ENCODE data around the gene ANK3.

Gene ANK3

GRCh38 chr10:60414111-60414510 is 24.4 kb upstream of the ANK3 start:
- no peak for DNase-seq (ENCODE audit: low read depth in 1 of 2, low spot score in 1 of 2)

- DNase-seq (ENCODE audit: low read depth in 1 of 2, low spot score in 1 of 2): no peak
These were observed 23.8 kb upstream of the ANK3 start for GRCh38 chr10:60413306-60414012.

GRCh38 chr10:60410970-60411369 is 21.3 kb upstream of the ANK3 start:
- no peak for DNase-seq (ENCODE audit: low read depth in 1 of 2, low spot score in 1 of 2)

GRCh38 chr10:60409202-60409601 is 19.5 kb upstream of the ANK3 start:
- no peak for DNase-seq (ENCODE audit: low read depth in 1 of 2, low spot score in 1 of 2)

- no peak for DNase-seq (ENCODE audit: low read depth in 1 of 2, low spot score in 1 of 2)
These were observed 16.5 kb upstream of the ANK3 start for GRCh38 chr10:60406182-60406581.

- DNase-seq (ENCODE audit: low read depth in 1 of 2, low spot score in 1 of 2): no peak
These were observed 15.5 kb upstream of the ANK3 start for GRCh38 chr10:60405172-60405571.

DNA sequence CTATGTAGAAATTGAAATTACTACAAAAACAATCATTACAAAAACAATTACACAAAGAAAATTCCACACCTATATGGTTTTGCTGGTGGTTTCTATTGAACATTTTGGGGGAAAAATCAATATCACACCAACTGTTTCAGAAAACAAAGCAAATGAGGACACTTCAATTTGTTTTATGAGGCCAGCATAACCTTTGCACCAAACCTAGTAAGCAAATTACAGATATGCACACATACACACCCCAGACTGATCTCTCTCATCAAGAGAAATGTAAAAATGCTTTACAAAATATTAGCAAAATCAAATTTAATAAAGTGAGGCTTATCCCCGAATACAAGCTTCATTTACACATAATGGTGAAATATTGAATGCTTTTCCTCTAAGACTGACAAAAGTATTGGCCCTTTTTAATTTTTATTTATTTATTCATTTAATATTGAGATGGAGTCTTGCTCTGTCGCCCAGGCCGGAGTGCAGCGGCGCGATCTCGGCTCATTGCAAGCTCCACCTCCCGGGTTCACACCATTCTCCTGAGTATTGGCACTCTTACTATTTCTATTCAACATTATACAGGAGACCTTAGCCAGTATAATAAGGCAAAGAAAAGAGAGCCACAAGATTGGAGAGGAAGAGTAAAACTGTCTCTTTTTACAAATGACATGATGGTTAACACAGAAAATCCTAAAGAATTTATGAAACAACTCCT is 13.6 kb upstream of the ANK3 start:
- DNase-seq (ENCODE audit: low read depth in 1 of 2, low spot score in 1 of 2): no peak

- DNase-seq (ENCODE audit: low read depth in 1 of 2, low spot score in 1 of 2): no peak
These were observed 10.7 kb upstream of the ANK3 start for GRCh38 chr10:60400366-60400765.

DNA sequence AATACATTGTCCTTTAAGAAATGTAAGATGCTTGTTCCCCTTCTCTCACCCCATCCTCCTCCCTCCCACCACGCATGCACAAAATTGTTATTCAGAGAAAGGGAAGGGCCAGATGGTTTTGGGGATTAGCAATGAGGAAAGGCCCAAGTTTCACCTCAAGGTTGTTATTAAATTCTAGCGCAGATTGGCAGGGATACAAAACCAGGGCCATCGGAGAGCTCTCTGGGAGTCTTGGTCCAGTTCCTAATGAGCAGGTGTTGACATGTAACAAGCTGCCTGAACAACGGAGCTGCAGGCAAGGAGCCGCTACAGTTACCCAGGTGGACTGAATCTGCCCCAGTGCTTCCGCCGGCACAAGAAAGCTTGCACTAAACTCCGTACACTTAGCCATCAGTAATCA is 9.7 kb upstream of the ANK3 start:
- no peak for DNase-seq (ENCODE audit: low read depth in 1 of 2, low spot score in 1 of 2)

DNA sequence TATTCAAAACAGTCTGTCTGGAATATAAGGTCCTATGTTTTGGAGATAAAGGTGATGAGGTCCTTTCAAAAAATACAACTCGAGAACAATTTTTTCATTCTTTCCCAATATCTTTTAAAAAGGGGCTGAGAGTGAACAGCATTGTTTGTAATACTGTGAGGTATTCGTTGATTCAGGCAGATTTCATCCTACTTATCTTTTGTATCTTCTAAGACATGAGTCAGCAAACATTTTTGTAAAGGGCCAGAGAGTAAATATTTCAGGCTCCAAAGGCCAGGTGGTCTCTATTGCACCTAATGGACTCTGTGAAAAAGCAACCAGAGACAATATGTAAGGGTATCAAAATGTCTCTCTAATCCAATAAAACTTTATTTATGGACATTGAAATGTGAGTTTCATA is 8.1 kb upstream of the ANK3 start:
- no peak for DNase-seq (ENCODE audit: low read depth in 1 of 2, low spot score in 1 of 2)

DNA sequence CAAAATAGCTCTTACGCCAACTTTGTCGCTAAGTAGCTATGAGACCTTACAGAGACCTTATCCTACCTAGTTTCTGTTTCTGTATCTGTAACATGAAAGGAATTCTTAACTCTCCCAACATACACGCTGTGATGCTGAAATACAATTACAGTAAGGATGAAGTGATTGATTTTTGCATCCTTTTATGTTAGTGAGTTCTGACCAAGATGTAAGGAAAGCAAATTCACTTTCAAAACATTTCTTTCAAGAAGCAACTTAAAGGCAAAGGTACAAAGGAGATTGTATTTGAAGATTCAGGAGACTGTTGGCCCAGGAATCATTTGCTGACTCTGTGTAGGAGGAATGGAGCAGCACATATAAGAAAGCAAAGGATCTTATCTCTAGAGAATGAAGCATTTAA is 7.1 kb upstream of the ANK3 start:
- no peak for DNase-seq (ENCODE audit: low read depth in 1 of 2, low spot score in 1 of 2)

DNA sequence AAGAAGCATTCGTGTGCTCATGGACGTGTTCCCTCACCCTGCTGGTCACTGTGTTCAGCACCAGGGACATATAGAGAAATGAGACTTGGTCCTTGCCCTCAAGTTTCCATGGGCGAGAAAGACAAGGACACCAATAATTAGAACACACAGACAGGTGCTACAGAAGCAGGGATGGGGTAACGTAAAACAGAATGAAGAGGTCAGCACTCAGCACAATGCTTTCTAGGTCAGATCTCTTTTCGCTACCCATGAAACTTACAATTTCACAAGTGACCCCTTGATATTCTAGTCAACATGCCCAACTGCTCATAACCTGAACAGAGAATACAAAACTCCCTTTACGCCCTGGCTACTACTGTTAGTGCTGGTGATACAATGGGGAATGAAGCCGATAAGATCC is 6.0 kb upstream of the ANK3 start:
- no peak for DNase-seq (ENCODE audit: low read depth in 1 of 2, low spot score in 1 of 2)

DNA sequence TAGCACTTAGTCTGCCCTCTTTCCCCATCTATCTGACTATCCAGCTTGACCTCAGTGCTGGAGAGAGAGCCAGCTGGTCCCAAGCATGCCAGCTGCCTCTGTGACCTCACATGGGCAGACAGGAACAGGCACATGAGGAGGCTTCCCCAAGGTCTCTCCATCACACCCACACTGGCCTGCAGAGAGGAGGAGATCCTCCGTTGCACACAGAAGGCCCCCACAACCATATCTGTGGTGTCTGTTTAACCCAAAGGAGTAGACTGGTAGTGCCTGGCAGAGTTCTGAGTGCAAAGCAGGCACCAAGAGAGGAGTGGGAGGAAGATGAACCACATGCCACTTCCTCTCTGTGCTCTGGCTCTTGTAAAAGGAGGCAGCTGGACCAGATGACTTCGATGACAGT is 4.8 kb upstream of the ANK3 start:
- DNase-seq (ENCODE audit: low read depth in 1 of 2, low spot score in 1 of 2): no peak

- DNase-seq (ENCODE audit: low read depth in 1 of 2, low spot score in 1 of 2): no peak
These were observed 550 bp upstream of the ANK3 start for GRCh38 chr10:60390224-60390626.

- no peak for DNase-seq (ENCODE audit: low read depth in 1 of 2, low spot score in 1 of 2)
These were observed 870 bp downstream of the ANK3 start for GRCh38 chr10:60388709-60389301.

GRCh38 chr10:60388116-60388625 is 1.5 kb downstream of the ANK3 start:
- DNase-seq (ENCODE audit: low read depth in 1 of 2, low spot score in 1 of 2): no peak

DNA sequence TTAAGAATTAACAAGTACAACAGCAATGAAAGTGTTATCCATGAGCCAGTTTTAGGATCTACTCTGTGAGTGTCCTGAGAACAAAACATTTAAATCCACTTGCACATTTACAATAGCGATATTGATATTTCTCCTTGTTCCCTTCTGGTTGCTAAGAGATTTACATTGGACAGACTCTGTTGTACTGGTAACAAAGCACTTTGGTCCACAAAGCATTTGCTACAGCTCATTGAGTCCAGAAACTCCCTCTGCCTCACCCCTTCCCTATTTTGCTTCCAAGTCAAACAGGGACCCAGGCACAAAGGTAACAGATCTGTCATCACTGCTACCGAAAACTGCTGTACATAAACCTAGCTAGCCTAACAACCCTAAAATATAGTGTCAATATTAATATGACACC is 2.1 kb downstream of the ANK3 start:
- no peak for DNase-seq (ENCODE audit: low read depth in 1 of 2, low spot score in 1 of 2)

GRCh38 chr10:60385399-60385738 is 4.3 kb downstream of the ANK3 start:
- DNase-seq (ENCODE audit: low read depth in 1 of 2, low spot score in 1 of 2): no peak

GRCh38 chr10:60384708-60385398 is 4.8 kb downstream of the ANK3 start:
- no peak for DNase-seq (ENCODE audit: low read depth in 1 of 2, low spot score in 1 of 2)

- no peak for DNase-seq (ENCODE audit: low read depth in 1 of 2, low spot score in 1 of 2)
These were observed 5.7 kb downstream of the ANK3 start for GRCh38 chr10:60384011-60384410.

DNA sequence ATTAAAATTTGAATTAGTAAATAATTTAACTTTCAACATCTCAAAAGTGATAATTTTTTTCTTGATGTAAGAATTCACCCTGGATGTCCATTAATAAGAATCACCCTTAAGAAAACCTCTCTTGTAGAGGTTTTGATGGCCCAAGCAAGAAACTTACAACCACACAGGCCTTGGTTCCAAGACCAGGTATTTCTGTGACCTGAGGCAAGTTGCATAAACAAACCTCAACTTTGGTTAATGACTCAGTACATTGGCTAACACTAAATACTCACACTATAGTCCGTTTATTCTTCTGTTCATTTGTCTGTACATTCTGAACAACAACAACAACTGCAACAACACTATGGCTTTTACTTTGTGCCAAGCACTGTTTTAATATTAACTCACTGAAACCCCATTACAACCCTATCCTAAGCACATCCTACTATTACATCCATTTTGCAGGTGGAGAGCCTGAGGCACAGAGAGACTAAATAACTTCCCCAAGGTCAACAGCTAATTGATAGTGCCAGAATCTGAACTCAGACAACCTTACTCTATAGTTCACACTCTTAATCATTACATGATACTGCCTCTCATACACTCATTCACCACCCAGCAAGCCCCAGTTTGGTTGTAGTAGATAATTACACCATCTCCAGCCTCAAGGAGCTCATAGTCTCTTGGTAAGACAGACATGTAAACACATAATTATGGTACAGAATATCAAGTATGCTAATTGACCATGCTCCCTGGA is 6.6 kb downstream of the ANK3 start:
- DNase-seq (ENCODE audit: low read depth in 1 of 2, low spot score in 1 of 2): no peak

All from stimulated activated CD4-positive, alpha-beta T cell treated with anti-CD3 and anti-CD28 coated beads, Interleukin-15, amount 100 ng/mL, for 1 hour (primary cell).